Measurements from ENCODE around the gene KCND2.
"Not testable (repeated sequence)": the region's sequence is repeated elsewhere in the genome, so short reads cannot be mapped to it uniquely, and the experiment has no call there.

The KCND2 gene

DNA sequence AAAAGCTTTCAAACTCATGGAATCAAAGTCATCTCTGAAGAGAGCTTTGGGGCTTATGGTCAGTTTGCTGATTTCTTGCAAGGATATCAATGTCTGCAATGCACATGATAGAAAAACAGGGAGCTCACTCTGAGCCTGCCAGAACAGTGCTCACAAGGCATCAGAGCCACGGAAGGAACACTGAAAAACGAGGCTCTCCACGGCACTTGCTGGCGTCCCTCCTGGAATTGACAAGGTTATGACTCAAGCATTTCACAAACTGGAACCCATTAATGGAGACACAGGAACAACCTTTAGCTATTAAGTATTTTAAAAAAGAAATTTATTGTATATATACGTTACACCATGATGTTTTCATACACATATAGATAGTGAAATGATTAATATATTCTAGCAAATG lies 266.3 kb downstream of the KCND2 start:
- DNase-seq (ENCODE audit: low read depth): no peak
- TF ChIP-seq, protein P1, sequence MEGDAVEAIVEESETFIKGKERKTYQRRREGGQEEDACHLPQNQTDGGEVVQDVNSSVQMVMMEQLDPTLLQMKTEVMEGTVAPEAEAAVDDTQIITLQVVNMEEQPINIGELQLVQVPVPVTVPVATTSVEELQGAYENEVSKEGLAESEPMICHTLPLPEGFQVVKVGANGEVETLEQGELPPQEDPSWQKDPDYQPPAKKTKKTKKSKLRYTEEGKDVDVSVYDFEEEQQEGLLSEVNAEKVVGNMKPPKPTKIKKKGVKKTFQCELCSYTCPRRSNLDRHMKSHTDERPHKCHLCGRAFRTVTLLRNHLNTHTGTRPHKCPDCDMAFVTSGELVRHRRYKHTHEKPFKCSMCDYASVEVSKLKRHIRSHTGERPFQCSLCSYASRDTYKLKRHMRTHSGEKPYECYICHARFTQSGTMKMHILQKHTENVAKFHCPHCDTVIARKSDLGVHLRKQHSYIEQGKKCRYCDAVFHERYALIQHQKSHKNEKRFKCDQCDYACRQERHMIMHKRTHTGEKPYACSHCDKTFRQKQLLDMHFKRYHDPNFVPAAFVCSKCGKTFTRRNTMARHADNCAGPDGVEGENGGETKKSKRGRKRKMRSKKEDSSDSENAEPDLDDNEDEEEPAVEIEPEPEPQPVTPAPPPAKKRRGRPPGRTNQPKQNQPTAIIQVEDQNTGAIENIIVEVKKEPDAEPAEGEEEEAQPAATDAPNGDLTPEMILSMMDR (IDR thresholded peaks at IDR 0.05; ENCODE audit: low read depth, low read length, missing control alignments): no peak
- no peak overlapping the region for H3K4me3 ChIP-seq (ENCODE audit: low read depth, low read length)

DNA sequence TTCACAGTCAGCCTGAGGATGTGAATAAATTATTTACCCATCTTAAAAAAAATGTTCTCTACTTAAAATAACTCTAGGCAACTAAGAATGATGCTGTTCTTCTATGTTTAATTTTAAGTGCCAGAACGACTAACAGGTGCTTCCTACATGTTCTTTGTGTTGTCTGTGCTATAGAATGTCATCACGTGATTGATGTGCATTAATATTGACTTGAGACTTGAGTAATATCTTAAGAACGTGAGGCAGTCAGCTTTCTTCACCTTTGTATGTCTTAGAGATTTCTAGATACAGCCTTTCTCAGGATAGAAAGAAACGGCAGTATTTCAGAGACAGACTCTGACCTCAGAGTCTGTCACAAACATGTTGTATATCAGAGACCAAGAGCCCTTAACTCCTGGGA lies 274.6 kb downstream of the KCND2 start:
- TF ChIP-seq, protein P1 (IDR thresholded peaks at IDR 0.05; ENCODE audit: low read depth, low read length, missing control alignments): no peak
- no peak for DNase-seq (ENCODE audit: low read depth)
- no peak overlapping the region for H3K4me3 ChIP-seq (ENCODE audit: low read depth, low read length)

DNA sequence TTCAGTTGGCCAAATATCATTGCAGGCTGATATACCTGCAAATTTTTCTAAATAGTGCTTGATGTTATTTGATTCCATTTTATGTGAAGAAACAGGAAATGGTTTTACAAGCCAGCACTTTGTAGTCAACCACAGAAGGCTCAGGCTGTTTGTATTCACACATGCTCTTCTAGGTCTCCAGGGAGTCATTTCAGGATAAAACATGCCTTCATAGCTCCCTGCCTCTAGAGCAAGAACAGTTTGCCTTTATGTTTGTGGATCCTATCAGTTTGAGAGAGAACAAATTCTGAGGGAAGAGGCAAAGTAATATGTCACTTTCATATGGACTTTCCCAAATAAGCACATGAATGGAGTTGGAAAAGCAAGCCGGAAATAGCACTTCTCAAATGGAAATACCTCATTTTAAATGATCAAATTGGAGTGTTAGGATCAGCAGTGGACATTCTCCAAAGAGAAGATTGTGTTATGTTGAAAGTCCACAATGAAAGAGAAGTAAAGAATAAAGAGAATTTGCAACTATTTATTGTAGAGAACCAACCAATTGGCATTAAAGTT lies 277.6 kb downstream of the KCND2 start:
- H3K4me3 ChIP-seq (ENCODE audit: low read depth, low read length): no peak overlapping the region
- no peak for DNase-seq (ENCODE audit: low read depth)
- TF ChIP-seq, protein P1 (IDR thresholded peaks at IDR 0.05; ENCODE audit: low read depth, low read length, missing control alignments): no peak

DNA sequence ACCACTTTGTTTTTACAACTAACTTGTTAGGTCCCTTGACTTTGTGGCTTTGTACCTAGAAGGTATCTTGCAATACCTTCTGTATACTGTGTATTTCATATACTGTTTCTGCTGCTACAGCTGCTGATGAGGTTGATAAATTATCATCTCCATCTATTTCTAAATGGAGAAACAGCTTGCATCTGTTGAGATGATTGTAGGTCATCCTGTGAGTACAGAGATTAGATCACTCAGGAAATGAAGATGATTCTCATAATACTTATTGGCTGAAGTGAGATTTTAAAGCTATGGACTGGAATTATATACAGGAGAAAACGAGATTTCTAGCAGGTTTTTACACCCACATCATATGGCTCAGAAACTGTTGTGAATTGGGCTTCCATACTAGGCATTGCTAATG lies 280.5 kb downstream of the KCND2 start:
- DNase-seq (ENCODE audit: low read depth): no peak
- TF ChIP-seq, protein P1 (IDR thresholded peaks at IDR 0.05; ENCODE audit: low read depth, low read length, missing control alignments): no peak
- H3K4me3 ChIP-seq (ENCODE audit: low read depth, low read length): no peak overlapping the region

DNA sequence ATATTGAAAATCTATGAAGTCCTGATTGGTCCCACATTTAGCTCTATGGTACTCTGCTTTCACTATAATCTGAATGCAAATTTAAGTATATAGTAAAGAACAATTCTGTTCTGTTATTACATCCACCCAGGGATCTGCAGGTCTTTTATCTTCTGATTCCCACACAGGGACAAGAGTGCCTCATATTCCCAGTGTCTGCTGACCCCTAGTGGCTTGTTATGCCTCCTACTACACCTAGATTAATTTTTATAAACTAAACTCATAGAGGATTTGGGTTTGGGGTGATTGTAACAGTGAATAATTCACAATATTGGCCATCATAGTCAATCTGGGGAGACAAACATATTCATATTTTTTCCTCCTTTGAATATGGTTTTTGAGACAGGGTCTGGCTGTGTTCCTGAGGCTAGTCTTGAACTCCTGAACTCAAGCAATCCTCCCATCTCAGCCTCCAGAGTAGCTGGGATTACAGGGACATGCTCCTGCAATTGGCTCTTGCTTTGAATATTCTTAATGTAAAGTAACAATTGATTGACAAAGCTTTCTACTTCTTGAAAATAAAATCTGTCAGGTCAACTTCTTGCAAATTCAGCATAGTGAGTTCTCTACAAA lies 282.1 kb downstream of the KCND2 start:
- H3K4me3 ChIP-seq (ENCODE audit: low read depth, low read length): no peak overlapping the region
- DNase-seq (ENCODE audit: low read depth): peak; percentile 41
- TF ChIP-seq, protein P1 (IDR thresholded peaks at IDR 0.05; ENCODE audit: low read depth, low read length, missing control alignments): peak; percentile 68

DNA sequence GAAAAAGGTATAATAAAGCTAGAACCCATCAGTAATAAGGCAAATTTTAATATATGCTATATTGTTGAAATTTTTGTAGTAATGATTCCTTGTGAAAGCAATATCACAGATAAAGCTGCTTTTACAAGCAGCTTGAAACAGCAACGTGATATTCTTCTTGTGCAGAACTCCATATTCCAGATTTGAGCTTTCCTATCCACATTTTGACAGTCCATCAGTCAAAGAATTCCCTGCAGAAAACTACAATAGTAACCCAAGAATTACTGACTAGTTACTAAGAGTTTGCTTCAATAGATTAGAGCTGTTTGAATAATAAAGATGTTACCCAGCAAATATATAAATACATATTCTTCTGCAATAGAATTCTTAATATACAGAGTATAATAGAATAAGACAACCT lies 291.2 kb downstream of the KCND2 start:
- TF ChIP-seq, protein P1 (IDR thresholded peaks at IDR 0.05; ENCODE audit: low read depth, low read length, missing control alignments): no peak
- DNase-seq (ENCODE audit: low read depth): no peak
- H3K4me3 ChIP-seq (ENCODE audit: low read depth, low read length): no peak overlapping the region

DNA sequence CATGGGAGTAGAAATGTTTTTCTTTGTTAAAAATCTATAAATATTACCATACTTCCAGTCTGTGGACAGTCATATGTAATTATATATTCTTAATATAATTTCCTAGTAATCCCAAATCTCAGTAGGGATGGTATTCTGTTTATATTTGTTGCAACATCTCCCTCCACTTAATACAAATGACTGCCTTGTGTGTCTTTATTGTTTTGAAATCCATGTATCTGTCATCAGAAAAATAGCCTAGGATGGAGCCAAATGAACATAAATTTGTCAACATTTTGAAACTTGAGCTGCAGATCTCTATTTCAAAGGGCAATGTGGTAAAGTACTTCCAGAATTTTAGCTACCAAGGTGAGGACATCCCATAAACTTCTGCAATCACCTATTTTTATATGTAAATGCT lies 294.2 kb downstream of the KCND2 start:
- TF ChIP-seq, protein P1 (IDR thresholded peaks at IDR 0.05; ENCODE audit: low read depth, low read length, missing control alignments): no peak
- H3K4me3 ChIP-seq (ENCODE audit: low read depth, low read length): no peak overlapping the region
- DNase-seq (ENCODE audit: low read depth): no peak

DNA sequence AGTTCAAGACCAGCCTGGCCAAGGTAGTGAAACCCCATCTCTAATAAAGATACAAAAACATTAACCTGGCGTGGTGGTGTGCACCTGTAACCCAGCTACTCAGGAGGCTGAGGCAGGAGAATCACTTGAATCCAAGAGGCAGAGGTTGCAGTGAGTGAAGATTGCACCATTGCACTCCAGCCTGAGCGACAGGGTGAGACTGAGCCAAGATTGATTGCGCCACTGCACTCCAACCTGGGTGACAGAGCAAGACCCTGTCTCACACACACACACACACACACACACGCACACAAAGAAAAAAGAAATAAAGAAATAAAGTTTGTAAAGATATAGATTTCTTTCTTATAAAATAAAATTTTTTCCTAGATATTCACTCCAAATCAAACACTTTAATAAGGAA lies 305.7 kb downstream of the KCND2 start:
- not testable (repeated sequence) for DNase-seq (ENCODE audit: low read depth); H3K4me3 ChIP-seq (ENCODE audit: low read depth, low read length)
